Non-pigmented ciliary epithelial cell (primary cell): ENCODE results near the gene MFSD11.
A peak's percentile ranks its signal among the peaks of the same experiment; 100 is the strongest.
"Not testable (repeated sequence)": the region's sequence is repeated elsewhere in the genome, so short reads cannot be mapped to it uniquely, and the experiment has no call there.

ENCODE experiments used
- DNase-seq: peaks from one replicate; pipeline ENCODE4 v3.0.0-alpha.2; 2010; ENCODE audit warnings: low read depth

MFSD11 gene

DNA sequence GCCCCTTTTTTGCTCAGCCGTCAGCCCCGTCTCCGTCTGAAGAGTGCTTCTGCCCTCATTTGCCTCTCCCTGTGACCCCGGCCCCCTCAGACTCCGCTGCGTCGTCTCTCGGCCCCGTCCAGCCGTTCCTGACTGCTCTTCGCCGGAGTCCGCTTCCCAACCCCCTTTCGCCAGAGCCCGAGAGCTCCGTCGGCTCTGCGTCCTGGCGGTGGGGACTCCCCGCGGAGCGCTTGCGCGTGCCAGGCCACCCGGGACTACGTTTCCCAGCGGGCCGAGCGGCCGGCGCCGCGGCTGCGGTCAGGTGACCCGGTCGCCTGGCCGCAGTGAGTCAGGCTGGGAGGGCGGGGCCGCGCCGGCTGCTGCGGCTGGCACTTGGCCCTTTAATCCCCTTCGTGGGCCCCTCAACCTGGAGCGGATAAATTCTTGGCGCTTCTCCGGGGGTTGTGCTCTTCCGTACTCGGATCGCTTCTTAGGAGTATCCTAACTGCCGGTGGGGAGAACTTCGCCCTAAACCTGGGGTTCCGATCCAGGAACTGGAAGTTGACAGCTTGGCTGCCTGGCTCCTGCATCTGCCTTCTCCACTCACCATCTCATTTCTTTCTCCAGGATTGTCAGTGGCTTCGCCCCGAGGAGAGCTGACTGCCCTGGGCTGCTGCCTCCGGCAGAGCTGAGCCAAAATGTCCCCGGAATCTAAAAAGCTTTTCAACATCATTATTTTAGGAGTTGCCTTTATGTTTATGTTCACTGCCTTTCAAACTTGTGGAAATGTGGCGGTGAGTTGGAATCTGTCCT lies at the start of gene MFSD11:
Gene MFSD11, plus strand, starts transcription at position 444 of the 792 bp plus-strand sequence. Its CDS starts 234 bp downstream, at position 678.
- DNase-seq = peak; percentile 70

DNA sequence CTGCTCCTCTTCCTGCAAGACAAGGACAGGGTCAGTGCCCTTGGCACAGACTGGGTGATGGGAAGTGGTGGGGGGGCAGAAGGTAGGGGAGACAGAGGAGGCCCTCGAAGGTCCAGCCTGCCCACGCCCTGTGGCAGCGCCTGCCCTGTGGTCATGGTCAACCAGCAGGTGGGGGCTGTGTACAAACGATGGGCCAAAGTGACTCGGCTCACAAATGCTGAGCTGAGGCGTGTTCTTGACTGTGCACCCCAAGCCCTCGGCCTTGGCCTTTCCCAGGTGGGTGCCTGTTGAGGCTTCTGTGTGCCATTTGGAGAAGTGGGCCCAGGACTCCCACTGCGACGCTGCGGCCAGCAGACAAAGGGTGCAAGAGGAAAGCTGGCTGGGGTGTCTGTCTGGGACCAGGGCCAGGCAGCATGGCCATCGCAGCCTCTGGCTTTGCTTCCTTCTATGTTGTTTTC lies 49.7 kb upstream of the MFSD11 start:
- no peak for DNase-seq

DNA sequence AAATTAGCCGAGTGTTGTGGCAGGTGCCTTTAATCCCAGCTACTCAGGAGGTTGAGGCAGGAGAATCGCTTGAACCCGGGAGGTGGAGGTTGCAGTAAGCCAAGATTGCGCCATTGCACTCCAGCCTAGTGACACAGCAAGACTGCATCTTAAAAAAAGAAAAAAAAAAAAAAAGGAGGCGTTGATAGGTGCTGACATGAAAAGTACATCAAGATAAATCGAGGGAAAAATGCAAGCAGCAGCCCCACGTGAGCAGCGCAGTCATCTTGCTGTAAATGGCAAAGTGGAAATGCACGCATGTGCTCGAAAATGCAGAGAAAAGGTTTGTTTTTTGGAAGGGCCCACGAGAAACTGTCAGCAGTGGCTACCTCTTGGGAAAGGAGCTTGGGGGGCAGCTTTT lies 48.1 kb upstream of the MFSD11 start:
- no peak for DNase-seq

DNA sequence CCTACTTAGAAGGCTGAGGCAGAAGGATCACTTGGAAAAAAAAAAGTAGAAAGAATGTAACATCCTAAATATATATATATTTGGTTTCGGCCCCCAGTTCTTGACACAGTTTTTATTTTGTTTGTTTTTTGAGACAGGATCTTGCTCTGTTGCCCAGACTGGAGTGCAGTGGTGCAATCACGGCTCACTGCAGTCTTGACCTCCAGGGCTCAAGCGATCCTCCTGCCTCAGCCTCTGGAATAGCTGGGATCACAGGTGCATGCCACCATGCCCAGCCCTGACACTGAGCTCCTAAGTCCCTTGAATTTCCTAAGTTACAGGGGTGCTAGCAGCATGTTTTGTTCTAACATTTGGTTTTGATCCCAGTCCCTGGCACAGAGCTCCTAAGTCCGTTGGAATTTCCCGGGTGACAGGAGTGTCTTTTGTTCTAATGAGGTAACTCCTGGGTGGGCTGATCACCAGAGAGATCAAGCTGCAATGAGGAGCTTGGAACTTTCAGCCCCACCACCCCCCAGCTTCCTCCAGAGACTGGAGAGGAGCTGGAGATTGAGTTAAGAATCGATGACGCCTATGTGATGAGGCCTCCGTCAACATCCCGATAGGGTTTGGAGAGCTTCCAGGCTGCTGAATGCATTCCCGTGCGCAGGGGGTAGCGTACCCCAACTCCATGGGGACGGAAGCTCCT lies 47.2 kb upstream of the MFSD11 start:
- DNase-seq = no peak

DNA sequence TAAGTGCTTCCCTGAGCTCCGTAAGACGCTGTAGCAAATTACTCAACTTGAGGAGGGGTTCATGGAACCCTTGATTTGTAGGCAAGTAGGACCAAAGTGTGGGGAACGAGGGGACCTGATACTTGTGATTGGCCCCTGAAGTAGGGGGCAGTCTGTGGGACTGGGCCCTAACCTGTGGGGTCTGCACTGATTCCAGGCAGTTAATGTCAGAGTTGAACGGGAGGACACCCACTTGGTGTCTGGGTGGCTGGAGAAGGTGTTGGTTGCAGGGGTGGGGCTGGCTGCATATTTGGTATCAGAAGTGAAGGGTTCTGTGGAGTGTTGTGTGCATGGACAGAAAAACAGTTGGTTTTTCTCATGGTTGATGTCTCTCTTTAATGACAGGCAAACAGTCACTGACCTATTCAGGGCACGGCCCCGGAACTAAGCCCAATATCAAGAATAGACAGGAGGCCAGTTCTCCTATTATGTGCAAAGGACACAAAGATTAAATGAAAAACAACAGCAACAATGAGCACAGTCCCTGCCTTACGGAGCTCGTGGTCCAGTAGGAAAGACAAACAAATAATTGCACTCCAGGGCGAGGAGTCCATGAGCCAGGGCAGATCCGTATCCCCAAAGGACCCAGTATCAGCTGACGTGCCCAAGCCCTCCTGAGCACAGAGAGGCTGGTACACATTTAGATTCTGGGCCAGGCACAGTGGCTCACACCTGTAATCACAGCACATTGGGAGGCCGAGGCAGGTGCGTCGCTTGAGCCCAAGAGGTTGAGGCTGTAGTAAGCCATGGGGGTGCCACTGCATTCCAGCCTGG lies 46.3 kb upstream of the MFSD11 start:
- DNase-seq = no peak

DNA sequence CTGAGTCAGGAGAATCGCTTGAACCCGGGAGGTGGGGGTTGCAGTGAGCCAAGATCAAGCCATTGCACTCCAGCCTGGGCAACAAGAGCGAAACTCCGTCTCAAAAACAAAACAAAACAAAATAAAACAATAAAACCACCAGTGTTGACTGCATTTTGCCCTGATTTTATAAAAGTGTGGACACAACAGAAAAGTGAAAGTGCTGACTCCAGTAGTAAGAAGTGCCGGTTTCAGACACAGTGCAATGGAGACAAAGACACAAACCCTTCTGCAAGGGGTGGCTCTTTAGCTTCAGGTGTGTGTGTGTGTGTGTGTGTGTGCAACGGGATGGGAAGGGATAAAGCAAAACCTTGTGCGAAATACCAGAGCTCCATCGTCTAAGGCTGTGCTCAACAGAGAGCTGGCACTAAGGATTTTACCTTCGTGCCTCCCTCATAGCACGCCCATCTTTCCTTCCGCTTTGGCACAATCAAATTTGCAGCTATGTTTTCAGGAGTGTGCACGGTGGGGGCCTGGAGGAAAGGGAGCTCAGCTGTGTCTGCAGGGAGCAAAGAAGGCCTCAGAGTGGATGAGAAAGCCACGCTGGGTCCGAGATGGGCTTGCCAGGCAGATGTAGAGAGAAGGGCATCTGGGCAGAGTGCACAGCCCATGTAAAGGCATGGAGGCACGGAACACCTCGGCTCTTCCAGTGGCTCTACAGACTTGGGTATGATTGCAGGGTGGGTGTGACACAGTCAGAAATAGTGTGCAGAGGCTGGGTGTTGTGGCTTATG lies 42.7 kb upstream of the MFSD11 start:
- DNase-seq = no peak

DNA sequence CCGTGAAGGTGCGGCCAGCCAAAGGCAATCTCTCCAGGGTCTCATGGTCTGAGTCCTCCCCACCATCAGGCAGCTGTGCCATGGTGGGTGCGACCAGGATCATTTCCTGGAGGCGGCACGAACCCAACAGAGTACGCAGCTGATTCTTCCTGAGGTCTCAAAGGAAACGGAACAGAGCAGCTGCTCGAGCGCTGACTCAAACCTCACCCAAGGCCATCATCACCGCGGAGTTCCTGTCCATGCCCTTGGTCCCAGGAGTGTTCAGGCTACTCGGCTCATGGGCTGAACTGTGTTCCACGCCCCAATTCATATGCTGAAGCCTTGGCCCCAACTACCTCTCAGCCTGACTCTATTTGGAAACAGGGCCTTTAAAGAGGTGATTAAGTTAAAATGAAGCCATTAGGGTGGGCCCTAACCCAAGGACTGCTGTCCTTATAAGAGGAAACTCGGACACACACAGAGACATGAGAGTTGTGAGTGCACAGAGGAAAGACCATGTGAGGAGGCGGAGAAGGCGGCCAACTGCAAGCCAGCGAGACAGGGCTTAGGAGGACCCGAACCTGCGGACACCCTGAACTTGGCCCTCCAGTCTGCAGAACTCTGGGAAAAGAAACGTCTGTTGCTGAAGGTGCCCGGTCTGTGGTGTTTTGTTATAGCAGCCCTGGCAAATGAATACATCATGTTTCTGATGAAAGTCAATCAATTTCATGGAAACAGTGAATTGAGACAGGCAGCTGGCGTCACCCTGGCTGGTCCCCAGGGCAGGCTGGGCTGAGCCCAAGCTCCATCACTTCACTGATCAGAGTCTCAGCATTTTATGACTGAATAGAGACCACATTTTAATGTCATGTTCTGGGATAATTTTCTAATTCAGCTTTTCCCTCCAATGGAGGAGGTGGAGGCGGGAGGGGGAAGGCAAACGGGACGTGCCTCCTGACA lies 40.9 kb upstream of the MFSD11 start:
- no peak for DNase-seq

DNA sequence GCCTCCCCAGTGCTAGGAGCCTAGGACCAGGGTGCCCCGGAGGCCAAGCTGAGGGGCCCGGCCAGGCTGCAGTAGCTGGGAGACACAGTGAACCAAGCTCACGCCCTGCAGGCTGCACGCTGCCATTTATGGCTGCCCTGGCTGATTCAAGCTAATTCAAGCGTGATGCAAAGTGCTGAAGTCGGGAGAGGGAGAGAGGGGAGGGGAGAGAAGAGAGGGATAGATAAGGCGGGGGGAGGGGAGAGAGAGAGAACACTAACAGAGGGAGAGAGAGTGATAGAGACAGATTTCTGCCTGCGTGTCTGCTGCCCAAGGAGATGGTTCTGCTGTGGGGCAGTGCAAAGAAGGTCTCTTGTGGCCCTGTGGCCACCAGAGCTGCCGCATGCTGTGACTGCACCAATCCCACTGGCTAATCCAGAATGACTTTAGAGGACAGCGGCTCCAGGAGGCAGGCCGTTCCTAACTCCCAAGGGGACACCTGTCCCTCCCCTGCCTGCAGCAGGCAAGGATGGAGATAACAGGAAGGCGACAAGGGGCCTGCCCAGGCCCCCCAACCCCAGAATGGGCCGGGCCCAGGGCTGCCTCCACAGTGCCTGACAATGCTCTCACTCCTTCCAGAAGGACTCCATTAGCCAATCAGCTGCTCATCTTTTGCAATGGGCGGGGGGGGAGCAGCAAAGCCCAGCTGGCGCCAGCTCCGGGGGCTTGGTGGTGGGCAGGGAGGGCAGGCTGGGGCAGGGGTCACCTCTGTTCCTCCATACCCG lies 40.0 kb upstream of the MFSD11 start:
- no peak for DNase-seq

DNA sequence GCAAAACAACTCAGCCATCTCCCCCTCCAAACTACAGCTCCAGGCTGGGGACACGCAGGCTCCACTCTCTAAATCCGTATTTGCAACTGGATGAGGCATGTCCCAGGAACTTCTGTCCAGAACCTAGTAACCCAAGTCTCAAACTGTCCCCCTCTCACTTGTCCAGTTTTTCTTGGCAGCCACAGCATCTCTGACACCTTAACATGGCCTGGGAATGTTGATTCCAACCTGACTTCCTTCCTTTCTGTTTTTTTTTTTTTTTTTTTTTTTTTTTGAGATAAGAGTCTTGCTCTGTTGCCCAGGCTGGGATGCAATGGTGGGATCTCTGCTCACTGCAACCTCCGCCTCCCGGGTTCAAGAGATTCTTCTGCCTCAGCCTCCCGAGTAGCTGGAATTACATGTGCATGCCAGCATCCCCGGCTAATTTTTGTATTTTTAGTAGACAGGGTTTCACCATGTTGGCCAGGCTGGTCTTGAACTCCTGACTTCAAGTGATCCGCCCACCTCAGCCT lies 39.4 kb upstream of the MFSD11 start:
- DNase-seq = not testable (repeated sequence)

DNA sequence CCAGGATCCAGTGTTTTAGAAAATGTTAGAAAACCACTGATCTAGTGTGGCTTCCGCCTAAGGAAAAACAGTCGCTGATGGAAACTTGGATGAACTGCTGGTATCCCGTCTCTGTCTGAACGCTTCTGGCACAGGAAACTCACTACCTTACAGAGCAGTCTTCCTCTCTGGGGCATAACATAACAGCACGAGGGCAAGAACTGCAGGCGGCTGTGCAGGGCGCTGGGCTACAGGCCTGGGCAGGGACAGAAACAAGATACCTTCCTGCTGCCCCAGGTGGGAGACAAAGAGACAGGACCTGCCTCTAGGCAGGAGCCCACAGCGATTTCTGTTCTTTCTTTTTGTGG lies 37.7 kb upstream of the MFSD11 start:
- no peak for DNase-seq

DNA sequence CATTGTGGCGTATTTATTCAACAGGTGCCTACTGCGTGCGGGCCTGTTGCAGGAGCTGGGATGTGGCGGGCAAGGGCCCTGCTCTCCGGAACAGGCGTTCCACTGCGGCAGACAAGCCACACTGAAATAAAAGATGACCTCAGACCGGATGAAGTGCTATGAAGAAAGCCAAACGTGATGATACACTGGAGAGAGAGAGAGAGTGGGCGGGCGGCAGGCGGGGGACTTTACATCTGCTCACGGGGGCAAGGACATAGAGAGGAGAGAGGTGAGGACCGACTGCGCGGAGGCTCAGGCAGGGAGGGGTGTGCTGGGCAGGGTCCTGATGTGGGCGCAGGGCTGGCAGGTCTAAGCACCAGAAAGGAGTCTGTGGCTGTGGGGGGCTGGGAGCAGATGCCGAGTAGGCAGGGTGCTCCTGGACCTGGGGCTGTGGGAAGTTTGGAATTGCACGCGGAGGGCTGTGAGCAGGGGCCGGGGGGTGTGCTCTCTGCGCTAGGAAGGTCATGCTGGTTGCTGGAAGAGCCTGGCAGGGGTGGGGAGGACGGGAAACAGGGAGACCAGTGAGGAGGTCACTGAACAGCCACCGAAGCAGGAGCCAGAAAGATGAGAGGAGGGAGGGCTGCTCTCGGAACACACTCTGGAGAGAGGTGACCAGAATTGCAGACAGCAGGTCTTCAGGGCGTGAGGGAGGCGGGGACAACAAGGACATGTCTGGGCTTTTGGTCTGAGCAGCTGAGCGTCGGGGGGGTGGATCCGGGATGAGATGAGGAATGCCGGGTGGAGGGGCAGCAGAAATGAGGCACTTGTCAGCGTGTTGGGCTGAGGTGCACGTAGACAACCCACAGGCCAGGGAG lies 37.1 kb upstream of the MFSD11 start:
- peak; percentile 66 for DNase-seq

DNA sequence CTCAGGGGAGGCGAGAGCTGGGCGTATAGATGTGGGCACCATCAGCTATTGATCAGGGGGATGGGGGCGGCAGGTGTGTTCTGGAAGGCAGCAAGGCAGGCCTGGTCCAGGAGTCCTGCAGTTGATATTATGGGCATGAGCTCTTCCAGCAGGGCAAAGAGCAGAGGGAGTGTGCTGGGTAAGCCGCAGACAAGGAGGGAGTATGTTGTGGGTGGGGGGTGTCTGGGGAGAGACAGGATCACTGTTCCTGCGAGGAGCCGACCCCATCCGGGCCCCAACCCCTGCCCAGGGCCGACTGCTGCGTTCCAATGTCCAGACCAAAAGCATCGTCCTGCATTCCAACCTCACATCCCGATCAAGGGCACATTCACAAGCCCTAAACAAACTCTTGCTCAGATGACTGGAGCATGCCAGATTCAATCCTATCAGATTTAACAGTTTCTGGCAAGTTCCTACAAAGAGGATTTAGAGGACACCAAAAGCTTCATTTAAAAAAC lies 36.4 kb upstream of the MFSD11 start:
- no peak for DNase-seq

DNA sequence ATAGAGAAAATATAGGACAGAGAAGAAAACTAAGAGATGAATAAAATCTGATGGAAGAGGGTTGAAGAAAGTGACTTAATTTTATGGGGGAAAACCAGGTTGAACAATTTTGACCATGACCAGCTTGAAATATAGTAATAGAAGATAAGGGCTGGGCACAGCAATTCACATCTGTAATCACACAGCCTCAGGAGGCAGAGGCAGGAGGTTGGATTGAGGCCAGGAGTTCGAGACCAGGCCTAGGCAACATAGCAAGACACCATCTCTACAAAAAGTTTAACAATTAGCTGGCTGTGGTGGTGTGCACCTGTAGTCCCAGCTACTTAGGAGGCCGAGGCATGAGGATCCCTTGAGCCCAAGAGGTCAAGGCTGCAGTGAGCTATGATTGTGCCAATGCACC lies 35.8 kb upstream of the MFSD11 start:
- no peak for DNase-seq

DNA sequence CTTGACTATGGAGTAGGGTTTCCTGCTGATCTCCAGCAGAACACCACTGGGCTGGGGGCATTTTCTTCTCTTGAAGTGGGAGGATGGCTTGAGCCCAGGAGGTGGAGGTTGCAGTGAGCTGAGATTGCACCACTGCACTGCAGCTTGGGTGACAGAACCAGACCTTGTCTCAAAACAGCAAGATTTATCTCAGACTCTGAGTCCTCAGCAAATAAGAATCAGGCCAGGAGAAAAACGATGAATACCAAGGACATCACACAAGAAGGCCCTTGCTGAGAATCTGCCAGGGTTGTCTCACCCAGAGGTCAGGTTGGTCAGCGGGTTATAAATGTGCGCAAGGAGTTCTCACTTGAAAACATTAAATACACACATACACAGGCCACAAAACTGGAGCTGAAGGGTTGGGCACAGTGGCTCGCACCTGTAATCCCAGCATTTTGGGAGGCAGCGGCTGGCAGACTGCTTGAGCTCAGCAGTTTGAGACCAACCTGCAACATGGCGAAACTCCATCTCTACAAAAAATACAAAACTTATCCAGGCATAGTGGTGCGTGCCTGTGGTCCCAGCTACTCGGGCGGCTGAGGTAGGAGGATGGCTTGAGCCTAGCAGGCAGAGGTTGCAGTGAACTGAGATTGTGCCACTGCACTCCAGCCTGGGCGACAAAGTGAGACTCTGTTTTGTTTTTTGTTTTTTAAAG lies 34.8 kb upstream of the MFSD11 start:
- DNase-seq = no peak

DNA sequence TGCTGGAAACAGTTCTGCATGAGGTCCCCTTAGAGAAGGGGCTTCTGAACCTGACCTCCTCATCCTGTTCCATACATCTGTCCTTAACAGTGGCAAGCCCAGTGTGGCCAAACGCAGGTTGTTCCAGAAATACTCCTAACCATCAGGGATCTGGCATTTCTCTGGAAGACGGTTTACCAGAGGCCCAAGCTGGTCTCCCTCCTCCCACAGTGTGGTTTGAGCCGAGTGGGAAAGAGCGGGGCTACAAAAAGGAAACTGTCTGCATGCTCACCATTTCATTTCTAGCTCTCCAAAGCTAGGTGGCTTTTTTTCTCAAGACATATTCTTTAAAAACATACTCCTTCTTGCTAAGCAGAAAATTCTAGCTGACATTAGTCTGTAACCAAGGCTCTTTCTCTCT lies 33.1 kb upstream of the MFSD11 start:
- no peak for DNase-seq

DNA sequence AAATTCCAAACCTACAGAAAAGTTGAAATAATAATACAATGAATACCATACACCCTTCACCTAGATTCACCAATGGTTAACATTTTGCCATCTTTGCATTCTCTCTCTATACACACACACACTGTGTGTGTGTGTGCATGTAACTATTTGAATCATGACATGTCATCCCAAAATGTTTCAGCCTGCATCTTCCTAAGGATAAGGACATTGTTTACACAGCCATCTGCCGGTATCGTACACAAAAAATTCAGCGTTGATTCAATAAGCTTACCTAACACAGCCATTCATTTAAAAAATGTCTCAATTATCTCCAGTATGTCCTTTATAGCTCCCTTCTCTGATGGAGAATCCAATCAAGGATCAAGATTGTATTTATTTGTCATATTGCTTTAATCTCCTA lies 31.1 kb upstream of the MFSD11 start:
- no peak for DNase-seq

DNA sequence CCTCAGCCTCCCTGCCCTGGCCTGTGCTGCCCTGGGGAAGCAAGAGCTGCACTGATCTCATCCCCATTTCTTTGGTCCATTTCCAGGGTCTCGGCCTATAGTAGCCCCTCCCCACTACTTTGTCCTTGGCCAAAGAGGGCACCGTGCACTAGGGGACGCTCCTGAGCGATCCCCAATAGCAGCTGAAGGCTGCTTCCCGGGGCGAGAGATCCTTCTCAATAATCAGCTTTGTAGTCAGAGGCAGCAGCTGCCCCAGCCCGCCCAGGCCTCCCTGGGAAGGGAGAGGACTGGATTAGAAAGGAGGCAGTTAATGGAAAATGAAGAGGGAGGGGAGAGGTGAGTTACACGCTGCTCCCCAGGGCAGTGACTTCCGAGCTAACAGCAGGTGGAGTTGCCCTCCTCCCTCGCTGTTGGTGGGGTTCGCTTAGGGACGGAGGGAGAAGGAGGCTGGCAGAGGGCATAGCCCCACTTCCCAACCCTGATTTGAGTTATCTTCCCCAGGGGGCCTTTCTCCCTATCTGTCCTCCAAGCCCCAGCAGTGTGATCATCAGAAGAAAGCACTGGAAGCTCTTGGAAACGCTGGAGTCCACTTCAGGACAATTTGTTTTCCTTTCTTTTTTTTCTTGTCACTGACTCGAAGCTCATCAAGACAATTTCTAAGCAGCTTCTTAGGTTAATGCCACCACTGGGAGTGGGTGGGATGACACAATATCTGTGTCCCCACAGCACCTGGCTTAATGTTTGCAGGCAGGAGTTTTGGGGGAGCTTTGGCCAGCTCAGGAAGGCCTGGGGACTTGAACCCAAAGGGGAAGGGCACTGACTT lies 29.7 kb upstream of the MFSD11 start:
- no peak for DNase-seq
